Measurements from ENCODE around the gene TWIST2.

The TWIST2 gene

GRCh38 chr2:238847841-238848690, at the start of gene TWIST2:
Gene TWIST2 (plus strand): TSS chr2:238848085. CDS start chr2:238848216, 131 bp downstream.
- no peak for DNase-seq (ENCODE audit: low read depth in 4 of 4, low spot score in 1 of 4)

GRCh38 chr2:238801791-238802190, 46.1 kb upstream of the TWIST2 start:
- DNase-seq (ENCODE audit: low read depth in 4 of 4, low spot score in 1 of 4) = no peak

GRCh38 chr2:238802957-238803356, 44.9 kb upstream of the TWIST2 start:
- DNase-seq (ENCODE audit: low read depth in 4 of 4, low spot score in 1 of 4) = no peak

- no peak for DNase-seq (ENCODE audit: low read depth in 4 of 4, low spot score in 1 of 4)
Observed at GRCh38 chr2:238803996-238804870, 43.7 kb upstream of the TWIST2 start.

- no peak for DNase-seq (ENCODE audit: low read depth in 4 of 4, low spot score in 1 of 4)
Observed at GRCh38 chr2:238808761-238809160, 39.1 kb upstream of the TWIST2 start.

- DNase-seq (ENCODE audit: low read depth in 4 of 4, low spot score in 1 of 4) = no peak
Observed at GRCh38 chr2:238810321-238810720, 37.6 kb upstream of the TWIST2 start.

- DNase-seq (ENCODE audit: low read depth in 4 of 4, low spot score in 1 of 4) = no peak
Observed at GRCh38 chr2:238811293-238811692, 36.6 kb upstream of the TWIST2 start.

- DNase-seq (ENCODE audit: low read depth in 4 of 4, low spot score in 1 of 4) = no peak
Observed at GRCh38 chr2:238811759-238812158, 36.1 kb upstream of the TWIST2 start.

- DNase-seq (ENCODE audit: low read depth in 4 of 4, low spot score in 1 of 4) = no peak
Observed at GRCh38 chr2:238813109-238813508, 34.8 kb upstream of the TWIST2 start.

- no peak for DNase-seq (ENCODE audit: low read depth in 4 of 4, low spot score in 1 of 4)
Observed at GRCh38 chr2:238814815-238815214, 33.1 kb upstream of the TWIST2 start.

- DNase-seq (ENCODE audit: low read depth in 4 of 4, low spot score in 1 of 4) = no peak
Observed at GRCh38 chr2:238816291-238816690, 31.6 kb upstream of the TWIST2 start.

GRCh38 chr2:238817382-238817781, 30.5 kb upstream of the TWIST2 start:
- DNase-seq (ENCODE audit: low read depth in 4 of 4, low spot score in 1 of 4) = no peak

GRCh38 chr2:238817891-238818290, 30.0 kb upstream of the TWIST2 start:
- no peak for DNase-seq (ENCODE audit: low read depth in 4 of 4, low spot score in 1 of 4)

GRCh38 chr2:238818561-238818960, 29.3 kb upstream of the TWIST2 start:
- DNase-seq (ENCODE audit: low read depth in 4 of 4, low spot score in 1 of 4) = no peak

- DNase-seq (ENCODE audit: low read depth in 4 of 4, low spot score in 1 of 4) = no peak
Observed at GRCh38 chr2:238820197-238820596, 27.7 kb upstream of the TWIST2 start.

GRCh38 chr2:238820916-238821315, 27.0 kb upstream of the TWIST2 start:
- no peak for DNase-seq (ENCODE audit: low read depth in 4 of 4, low spot score in 1 of 4)

- no peak for DNase-seq (ENCODE audit: low read depth in 4 of 4, low spot score in 1 of 4)
Observed at GRCh38 chr2:238821391-238821790, 26.5 kb upstream of the TWIST2 start.

- no peak for DNase-seq (ENCODE audit: low read depth in 4 of 4, low spot score in 1 of 4)
Observed at GRCh38 chr2:238821944-238822670, 25.8 kb upstream of the TWIST2 start.

- DNase-seq (ENCODE audit: low read depth in 4 of 4, low spot score in 1 of 4) = no peak
Observed at GRCh38 chr2:238822955-238823354, 24.9 kb upstream of the TWIST2 start.

- DNase-seq (ENCODE audit: low read depth in 4 of 4, low spot score in 1 of 4) = no peak
Observed at GRCh38 chr2:238831177-238831576, 16.7 kb upstream of the TWIST2 start.

- DNase-seq (ENCODE audit: low read depth in 4 of 4, low spot score in 1 of 4) = no peak
Observed at GRCh38 chr2:238834982-238835381, 12.9 kb upstream of the TWIST2 start.

All from stimulated activated CD4-positive, alpha-beta T cell treated with anti-CD3 and anti-CD28 coated beads, Interleukin-1b, Interleukin-23, amount 100 ng/mL, for 24 hours (primary cell).